NCI-H2107 treated with DMSO at 0.1 percent for 48 hours (cell line): ENCODE measurements around the gene CSE1L.
"Not testable (repeated sequence)": the region's sequence is repeated elsewhere in the genome, so short reads cannot be mapped to it uniquely, and the experiment has no call there.

Experiments
- DNase-seq: peaks from one replicate; lab custom pipeline; 2025; ENCODE audit not compliant: unreplicated experiment; lab: John Stamatoyannopoulos, UW

CSE1L gene

DNA sequence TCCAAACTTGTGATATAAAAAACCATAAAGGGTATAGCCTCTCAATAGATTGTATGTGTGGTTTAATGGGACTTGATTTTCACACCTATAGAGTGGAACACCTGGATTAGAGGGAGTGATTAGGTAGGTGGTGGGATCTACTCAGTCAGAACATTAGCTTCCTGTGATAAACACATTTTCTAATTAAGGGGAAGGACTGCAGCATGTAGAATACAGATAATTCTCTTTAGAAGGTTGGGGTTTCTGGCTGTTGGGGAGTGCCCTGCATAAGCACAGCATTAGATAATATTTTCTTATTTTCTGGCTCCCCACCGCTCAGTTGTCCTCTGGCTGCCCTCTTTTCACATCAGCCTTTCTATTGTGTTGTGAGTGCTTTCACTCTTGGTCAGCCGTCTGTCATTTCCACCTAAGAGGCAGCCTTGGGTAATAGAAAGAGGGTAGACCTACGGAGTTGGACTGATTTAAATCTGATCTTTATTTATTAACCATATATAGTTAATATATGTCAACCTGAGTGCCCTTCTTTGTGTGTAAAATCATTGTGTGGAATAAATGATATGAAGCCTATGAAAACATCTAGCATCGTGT is 8.0 kb downstream of the CSE1L start:
- no peak for DNase-seq

DNA sequence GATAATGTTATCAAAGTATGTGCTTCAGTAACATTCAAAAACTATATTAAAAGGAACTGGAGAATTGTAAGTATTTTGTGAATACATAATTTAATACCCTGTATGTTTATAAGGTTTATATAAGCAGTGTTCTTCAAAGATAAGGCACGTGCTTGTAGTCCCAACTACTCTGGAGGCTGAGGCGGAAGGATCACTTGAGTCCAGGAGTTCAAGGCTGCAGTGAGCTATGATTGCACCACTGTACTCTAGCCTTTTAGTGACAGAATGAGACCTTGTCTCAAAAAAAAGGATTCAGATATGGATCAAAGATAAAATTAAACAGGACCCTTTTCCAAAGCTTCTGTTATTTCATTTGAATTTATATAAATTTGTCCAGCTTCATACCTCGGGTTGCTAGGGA is 17.2 kb downstream of the CSE1L start:
- DNase-seq: no peak

DNA sequence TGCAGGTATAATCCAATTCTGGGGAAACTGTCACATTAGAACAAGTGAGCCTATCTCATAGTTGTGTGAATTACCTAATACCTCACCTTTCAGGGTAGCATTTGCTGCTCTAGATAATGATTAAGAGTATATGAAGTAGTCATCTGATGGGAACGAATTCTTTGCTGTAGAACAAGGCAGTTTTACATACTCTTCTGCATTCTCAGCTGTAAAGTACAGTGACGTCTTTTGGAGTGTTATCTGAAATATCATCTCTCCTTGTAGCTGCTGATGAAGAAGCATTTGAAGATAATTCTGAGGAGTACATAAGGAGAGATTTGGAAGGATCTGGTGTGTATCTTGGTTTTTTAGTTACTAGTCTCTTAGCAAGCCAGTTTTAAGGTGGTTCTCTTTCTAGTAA is 28.4 kb downstream of the CSE1L start:
- DNase-seq: no peak

DNA sequence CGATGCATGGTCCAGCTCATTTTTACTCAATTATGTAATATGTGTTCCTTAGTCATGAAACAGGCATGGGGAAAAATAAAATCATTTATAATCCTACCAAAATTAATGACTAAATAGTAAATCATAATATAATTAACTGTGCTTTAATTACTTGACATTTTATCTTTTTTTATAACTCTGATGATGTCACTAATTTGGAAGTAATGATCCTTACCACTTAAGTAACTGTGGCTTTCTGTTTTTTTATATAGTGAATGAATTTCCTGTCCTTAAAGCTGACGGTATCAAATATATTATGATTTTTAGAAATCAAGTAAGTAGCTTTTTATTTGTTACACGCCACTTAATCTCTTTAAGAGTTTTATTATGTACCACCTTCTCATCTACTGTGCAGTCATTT is 32.2 kb downstream of the CSE1L start:
- DNase-seq: no peak

DNA sequence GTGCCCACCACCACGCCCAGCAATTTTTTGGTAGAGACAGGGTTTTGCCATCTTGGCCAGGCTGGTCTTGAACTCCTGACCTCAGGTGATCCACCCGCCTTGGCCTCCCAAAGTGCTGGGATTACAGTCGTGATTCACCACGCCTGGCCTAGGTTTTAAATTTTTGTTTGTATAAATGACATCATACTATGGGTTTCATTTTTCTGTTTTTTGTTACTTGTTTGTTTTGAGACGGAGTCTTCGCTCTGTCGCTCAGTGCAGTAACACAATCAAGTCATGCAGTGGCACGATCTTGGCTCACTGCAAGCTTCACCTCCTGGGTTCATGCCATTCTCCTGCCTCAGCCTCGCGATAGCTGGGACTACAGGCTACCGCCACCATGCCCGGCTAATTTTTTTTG is 36.2 kb downstream of the CSE1L start:
- DNase-seq: not testable (repeated sequence)

DNA sequence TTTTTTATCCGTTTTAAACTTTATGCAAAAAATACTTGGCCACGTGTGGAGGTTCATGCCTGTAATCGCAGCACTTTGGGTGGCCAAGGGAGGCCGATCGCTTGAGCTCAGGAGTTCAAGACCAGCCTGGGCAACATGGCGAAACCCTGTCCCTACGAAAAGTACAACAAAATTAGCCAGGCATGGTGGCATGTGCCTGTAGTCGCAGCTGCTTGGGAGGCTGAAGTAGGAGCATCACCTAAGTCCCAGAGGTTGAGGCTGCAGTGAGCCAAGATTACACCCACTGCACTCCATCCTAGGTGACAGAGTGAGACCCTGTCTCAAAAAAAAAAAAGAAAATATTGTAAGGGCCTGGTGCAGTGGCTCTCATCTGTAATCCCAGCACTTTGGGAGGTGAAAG is 45.0 kb downstream of the CSE1L start:
- no peak for DNase-seq

DNA sequence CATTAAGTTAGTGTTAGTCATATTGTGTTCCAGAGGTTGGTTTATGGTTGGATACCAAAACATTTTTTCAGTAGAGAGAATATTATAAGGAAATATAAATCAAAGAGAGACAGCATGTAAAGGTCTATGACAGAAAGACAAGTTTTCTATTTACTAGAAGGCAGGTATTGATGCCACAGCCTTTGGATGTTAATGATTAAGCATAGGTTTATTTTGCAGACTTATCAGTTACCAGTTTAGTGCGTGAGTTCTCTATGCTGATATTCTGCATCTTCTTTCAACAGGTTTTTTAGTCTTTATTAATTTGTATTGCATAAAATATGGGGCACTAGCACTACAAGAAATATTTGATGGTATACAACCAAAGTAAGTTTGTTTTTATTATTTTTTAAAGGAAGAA is 45.6 kb downstream of the CSE1L start:
- no peak for DNase-seq

DNA sequence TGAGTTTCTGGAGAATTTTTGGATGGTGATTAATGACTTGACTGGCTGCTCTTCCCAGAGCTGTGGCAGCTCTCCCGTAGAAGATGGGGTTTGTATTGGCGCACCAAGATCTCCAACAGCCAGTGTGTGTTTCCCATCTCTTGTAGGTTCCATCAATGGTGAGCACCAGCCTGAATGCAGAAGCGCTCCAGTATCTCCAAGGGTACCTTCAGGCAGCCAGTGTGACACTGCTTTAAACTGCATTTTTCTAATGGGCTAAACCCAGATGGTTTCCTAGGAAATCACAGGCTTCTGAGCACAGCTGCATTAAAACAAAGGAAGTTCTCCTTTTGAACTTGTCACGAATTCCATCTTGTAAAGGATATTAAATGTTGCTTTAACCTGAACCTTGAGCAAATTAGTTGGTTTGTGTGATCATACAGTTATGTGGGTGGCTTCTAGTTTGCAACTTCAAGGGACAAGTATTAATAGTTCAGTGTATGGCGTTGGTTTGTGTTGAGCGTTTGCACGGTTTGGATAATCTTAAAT is 50.2 kb downstream of the CSE1L start:
- DNase-seq: no peak

DNA sequence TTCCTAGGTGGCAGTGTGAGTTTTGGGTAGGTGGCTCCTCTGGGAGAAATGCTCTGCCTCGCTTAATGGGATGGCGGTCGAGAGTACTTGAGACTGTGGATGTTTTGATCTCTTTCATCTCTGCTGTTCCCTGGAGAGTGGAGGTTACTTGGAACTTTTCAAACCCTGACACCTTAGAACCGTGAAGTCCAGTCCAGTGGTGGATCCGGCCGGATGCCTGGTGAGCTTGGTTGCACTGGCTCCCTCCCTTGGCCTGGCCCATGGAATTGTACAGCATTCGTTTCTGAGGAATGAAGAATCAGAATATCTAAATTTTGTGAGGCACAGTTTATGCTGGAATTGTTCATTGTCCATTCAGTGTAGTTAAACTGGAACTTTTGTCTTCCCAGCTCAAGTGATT is 51.0 kb downstream of the CSE1L start:
- no peak for DNase-seq

DNA sequence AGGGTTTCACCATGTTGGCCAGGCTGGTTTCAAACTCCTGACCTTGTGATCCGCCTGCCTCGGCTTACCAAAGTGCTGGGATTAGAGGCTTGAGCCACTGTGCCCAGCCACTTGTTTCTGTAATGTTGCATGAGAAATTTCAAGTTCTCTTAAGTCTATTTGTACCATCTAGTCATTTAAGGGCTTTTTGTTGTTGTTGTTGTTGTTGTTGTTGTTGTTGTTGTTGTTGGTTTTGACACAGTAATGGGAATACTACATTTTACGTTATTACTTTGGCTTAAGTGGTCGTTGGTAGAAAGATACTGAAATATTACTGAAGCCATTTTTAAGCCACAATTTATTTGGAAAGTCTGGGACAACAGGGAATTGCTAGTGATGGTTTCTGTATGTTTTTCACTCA is 52.0 kb downstream of the CSE1L start:
- no peak for DNase-seq

DNA sequence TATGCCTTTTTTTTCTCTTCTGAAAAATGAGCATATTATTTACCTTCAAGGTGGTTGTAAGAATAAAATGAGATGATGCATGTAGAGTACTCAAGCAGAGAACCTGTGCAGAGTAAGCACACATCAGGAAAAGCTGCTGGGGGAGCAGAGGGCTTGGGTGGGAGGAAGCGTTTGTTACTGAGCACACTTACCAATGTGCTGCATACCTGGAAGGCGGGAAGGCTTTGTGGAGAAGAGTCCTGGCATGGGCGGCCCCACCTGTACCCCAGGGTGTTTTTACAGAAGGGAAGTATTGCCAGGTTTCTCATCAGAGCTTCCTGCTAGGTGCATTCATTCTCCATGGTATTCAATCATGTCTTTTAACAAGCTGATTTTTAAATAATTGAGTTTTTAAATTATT is 52.9 kb downstream of the CSE1L start:
- DNase-seq: no peak

DNA sequence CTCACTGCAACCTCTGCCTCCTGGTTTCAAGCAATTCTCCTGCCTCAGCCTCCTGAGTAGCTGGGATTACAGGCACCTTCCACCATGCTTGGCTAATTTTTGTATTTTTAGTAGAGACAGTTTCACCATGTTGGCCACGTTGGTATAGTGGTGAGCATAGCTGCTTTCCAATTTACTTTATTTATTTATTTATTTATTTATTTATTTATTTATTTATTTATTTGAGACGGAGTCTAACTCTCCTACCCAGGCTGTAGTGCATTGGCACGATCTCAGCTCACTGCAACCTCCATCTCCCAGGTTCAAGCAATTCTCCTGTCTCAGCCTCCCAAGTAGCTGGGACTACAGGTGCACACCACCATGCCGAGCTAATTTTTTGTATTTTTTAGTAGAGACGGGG is 54.2 kb downstream of the CSE1L start:
- not testable (repeated sequence) for DNase-seq

DNA sequence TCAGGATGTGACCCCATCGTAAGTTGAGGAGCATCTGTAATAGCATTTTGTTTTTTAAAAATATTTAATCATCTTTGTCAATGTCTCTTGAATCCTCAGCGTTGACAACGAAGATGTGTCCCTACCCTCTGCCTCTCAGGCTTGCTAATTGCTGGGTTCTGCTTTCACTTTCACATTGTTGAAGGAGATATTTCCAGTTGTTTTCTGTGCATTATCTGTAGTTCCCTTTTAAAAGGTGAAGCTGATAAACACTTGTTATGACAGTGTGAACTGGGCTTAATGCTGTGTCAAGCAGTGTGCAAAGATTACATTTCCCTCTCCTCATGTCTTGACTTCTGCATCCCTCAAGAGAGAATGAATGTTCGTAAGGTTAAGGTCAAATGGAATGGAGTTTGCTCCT is 54.9 kb downstream of the CSE1L start:
- no peak for DNase-seq

DNA sequence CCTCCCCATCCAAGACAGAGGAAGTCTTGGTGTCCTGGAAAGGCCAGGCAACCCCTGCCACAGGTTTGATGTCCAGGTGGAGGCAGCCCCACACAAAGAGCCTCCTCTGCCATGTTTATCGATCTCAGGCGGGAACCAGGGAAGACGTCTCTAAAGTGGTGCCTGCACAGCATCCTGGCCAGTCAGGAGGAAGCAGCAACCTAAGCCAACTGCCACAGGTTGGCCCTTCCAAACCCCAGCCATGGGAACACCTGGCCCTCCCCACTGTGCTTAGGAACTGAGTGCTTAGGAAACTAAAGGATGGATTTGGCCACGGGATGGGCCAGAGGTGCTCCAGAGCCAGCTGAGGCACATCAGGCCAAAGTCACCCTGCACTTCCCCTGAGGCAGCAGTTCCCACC is 56.9 kb downstream of the CSE1L start:
- DNase-seq: no peak

DNA sequence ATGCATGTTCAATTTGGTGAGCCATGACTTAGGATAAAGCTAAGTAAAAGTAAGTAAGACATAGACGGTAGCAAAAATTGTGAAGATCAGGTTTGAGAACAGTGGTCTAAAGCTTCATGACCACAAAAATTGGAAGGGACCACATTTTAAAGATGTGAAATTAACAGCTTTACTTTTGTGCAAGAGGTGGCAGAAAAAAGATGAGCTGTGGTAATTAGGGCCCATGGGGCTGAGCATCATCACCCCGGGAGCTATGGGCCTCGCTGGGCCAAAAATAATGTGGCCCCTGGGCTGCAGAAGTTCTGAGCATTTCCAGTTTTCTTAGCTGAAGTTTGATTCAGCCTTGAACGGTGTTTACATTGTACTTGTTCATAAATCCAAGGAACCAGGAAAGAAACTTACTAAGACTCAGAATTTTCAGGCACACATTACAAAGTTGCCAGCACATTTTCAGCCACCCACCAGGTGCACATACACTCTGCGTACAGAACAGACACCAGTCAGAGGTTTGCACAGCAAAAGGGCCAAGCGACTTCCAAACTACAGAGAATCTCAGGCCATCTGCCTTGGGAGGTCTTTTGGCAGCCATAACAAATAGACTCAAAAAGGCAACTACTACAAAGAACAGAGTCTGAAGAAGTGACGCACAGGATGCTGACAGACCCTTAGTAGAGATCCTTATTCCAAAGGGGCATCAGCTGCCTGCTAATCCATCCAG is 57.7 kb downstream of the CSE1L start:
- DNase-seq: no peak

DNA sequence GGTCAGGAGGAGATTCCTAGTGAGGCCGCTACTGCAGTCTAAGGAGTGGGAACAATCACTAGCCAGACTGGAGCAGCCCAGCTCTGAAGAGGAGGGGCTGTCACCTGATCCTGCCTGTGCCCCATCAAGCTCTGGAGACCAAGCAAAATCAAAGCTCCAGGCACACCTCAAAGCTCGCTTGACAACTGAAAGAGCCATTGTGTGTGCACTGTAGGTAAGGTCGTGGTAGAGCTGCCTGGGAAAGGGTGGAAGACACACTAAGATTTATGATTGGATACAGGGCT is 58.2 kb downstream of the CSE1L start:
- peak; percentile 53 for DNase-seq

DNA sequence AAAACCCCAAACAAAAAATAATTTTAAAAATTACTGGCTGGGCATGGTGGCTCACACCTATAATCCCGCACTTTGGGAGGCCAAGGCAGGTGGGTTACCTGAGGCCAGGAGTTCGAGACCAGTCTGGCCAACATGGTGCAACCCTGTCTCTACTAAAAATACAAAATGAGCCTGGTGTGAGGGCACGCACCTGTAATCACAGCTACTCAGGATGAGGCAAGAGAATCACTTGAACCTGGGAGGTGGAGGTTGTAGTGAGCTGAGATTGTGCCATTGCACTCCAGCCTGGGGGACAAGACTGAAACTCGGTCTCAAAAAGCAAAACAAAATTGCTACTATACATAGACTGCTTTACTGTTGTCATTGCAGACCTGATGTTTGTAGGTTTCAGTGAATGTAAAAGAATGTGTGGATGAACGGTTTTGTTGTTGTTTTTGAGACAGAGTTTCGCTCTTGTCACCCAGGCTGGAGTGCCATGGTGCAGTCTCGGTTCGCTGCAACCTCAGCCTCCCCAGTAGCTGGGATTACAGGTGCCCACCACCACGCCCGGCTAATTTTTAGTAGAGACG is 59.0 kb downstream of the CSE1L start:
- DNase-seq: not testable (repeated sequence)

DNA sequence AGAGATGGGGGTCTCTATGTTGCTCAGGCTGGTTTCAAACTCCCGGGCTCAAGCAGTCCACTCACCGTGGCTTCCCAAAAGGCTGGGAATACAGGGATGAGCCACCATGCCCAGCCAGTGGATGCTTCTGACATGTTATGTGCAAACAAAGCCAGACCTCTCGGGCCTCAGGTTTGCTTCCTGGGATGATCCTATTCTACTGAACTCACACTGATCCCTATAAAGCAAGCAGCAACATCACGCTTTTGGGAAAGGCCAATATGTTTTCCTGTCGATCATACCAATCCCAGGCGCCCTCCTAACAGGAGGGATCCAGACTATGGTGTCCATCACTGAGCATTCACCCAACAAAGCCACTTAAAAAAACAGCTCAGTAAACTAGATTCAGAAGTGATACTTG is 60.2 kb downstream of the CSE1L start:
- no peak for DNase-seq

DNA sequence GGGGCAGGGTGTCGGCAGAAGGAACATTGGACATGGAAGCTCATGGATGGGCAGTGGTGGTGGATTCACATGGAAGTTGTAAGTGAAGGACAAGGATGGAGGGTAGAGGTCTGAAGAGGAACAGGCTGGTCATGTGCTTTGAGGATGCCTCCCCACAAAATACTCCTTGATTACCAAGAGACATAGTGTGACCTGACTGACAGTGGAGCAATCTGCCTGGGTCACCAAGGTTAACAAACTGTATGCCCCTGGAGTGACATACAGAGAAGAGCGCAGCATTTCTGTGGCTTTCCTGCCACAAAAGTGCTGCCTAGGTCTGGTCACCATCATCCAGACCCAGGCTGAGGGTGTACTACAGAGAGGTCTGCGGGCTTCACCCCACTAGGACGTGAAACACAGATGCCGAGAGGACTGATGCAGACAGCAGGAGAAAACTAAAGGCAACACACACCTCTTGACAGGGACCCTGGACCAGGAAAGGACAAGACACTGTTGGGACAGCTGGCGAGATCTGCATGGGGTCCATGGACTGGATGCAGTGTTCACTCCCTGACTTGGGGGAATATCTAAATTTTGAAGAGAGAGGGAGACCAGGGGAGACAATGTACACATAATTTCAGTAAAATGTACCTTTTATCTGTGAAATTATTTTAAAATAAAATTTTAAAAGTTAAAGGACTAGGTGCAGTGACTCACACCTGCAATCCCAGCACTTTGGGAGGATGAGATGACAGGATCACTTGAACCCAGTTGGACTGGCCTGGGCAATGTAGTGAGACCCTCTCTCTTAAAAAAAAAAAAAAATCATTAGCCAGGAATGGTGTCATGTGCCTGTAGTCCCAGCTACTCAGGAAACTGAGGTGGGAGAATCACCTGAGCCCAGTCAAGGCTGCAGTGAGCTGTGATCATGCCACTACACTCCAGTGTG is 64.9 kb downstream of the CSE1L start:
- no peak for DNase-seq

DNA sequence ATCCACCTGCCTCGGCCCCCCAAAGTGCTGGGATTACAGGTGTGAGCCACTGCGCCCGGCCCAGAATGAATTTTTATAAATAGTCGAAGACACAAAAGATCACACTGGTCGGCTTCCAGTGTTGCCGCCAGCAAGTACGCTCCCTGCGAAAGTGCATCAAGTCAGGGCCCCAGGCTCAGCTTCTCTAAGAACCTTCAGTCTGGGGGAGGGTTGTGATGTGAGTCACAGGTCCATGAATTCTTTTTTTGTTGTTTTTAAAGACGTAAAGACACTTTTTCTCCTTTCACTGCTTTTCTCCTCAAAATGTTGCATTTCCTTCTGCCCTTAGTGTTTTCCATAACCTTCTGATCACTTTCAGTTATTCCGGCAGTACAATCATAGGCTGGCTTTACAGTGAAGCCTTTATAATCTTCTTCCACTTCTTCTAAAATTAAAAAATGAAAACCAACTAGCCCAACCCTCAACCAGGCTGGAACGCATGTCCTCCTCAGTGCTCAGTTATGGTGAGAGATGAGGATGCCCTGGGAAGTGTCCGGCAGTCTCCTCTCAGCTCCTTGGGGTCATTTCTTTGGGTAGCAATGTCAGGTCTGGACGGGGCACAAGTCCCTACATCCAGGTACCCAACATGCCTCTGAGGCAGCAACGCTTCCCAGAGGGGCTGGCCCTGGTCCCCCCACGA is 66.6 kb downstream of the CSE1L start:
- no peak for DNase-seq

DNA sequence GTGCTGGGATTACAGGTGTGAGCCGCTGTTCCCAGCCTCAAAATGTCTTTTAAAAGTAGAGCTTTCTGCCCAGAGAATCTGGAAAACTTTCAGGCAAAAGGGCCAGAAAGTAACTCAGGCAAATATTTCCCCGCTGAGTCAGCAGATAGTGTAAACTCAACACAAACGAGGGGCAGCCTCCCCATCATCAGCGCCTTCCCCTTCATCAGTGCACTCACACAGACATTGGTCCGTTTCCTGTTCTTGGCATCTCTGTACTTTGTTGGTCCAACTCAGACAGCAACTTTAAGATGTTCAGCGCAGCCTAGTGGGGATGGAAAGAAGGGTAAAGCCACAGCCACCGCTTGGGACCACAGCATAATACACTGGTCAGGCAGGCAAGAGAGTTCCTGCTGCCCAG is 69.5 kb downstream of the CSE1L start:
- DNase-seq: no peak
